PFSK-1 (cell line): ENCODE results near the gene PTPRM.

Source experiments
- POLR2AphosphoS5 ChIP-seq: IDR thresholded peaks from 2 replicates; pipeline ENCODE4 v1.6.1; 2012; ENCODE audit warnings: low read depth, mild to moderate bottlenecking, control low read depth, low read length, moderate library complexity
- REST ChIP-seq, 2 experiments: IDR thresholded peaks; 2 replicates each; pipeline versions ENCODE4 v1.6.1 to v1.8.0; 2011 to 2012; ENCODE audit warnings: low read depth in 2 of 2, low read length in 2 of 2, control low read depth in 1 of 2, inconsistent platforms in 1 of 2, mild to moderate bottlenecking in 1 of 2, moderate library complexity in 1 of 2; ENCODE audit not compliant: insufficient read depth in 1 of 2

- TF ChIP-seq POLR2AphosphoS5, result no peak
- TF ChIP-seq REST (IDR thresholded peaks at IDR 0.05; ENCODE audit: insufficient read depth in 1 of 2, low read depth in 2 of 2, low read length in 2 of 2), result no peak
Observed at GRCh38 chr18:7946734-7947377, 379.7 kb downstream of the PTPRM start.
